ENCODE results near the gene GPNMB. TPM values are rescaled to one million over a fixed set of nuclear protein-coding genes. Genes with fewer than 3 reads are reported as not detected.
"Not testable (repeated sequence)": the region's sequence is repeated elsewhere in the genome, so short reads cannot be mapped to it uniquely, and the experiment has no call there.

GPNMB gene
- 100 to 1,000 TPM in 3 of 4 donors, 10 to 100 TPM in 1; 91.3 to 294 (median 143) TPM for total RNA-seq

GRCh38 chr7:23246555-23246954, at the start of gene GPNMB:
Gene GPNMB, plus strand, starts transcription at chr7:23246775. Its CDS starts 83 bp downstream, at chr7:23246858.
- no peak for TF ChIP-seq CTCF (IDR thresholded peaks at IDR 0.05)
- DNase-seq (ENCODE audit: low spot score) (no peak), ATAC-seq (ENCODE audit: low FRiP score) (peak; percentile 77)

- DNase-seq (ENCODE audit: low spot score); ATAC-seq (ENCODE audit: low FRiP score): not testable (repeated sequence)
Measured at GRCh38 chr7:23197745-23198144, 48.8 kb upstream of the GPNMB start.

GRCh38 chr7:23200331-23200730, 46.2 kb upstream of the GPNMB start:
- DNase-seq (ENCODE audit: low spot score) (no peak), ATAC-seq (ENCODE audit: low FRiP score) (no peak)
- no peak for TF ChIP-seq CTCF (IDR thresholded peaks at IDR 0.05)

- ATAC-seq (ENCODE audit: low FRiP score) (no peak), DNase-seq (ENCODE audit: low spot score) (no peak)
- no peak for TF ChIP-seq CTCF (IDR thresholded peaks at IDR 0.05)
Measured at GRCh38 chr7:23204241-23204640, 42.3 kb upstream of the GPNMB start.

- ATAC-seq (ENCODE audit: low FRiP score) (no peak), DNase-seq (ENCODE audit: low spot score) (no peak)
- no peak for TF ChIP-seq CTCF (IDR thresholded peaks at IDR 0.05)
Measured at GRCh38 chr7:23205577-23205908, 41.0 kb upstream of the GPNMB start.

GRCh38 chr7:23205909-23206767, 40.4 kb upstream of the GPNMB start:
- ATAC-seq (ENCODE audit: low FRiP score) (peak; percentile 62), DNase-seq (ENCODE audit: low spot score) (no peak)
- TF ChIP-seq CTCF (IDR thresholded peaks at IDR 0.05) = no peak

- DNase-seq (ENCODE audit: low spot score) = no peak
- TF ChIP-seq CTCF (IDR thresholded peaks at IDR 0.05) = no peak
- no peak for ATAC-seq (ENCODE audit: low FRiP score)
Measured at GRCh38 chr7:23207021-23207420, 39.6 kb upstream of the GPNMB start.

All from omental fat pad (tissue), 4 donors.